NAMALWA (cell line): ENCODE data around the gene MYT1.

Source experiments
- DNase-seq: peaks from one replicate; pipeline ENCODE4 v3.0.0-alpha.2; 2015; ENCODE audit warnings: low spot score

Gene MYT1

DNA sequence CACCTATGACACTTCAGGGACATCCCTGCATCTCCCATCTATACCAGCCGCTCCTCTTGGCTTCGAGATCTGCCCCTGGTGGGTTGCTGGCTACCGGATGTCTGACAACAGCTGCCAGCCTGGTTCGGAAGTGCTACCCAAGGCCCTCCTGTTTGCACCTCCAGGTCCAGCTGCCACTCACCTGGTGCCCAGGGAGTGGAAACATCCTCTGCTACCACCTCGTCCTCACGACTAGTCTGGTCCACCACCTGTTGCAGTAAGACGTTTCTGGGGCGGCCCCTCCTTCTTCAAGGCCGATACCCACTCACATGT lies 83.0 kb downstream of the MYT1 start:
- DNase-seq = no peak

DNA sequence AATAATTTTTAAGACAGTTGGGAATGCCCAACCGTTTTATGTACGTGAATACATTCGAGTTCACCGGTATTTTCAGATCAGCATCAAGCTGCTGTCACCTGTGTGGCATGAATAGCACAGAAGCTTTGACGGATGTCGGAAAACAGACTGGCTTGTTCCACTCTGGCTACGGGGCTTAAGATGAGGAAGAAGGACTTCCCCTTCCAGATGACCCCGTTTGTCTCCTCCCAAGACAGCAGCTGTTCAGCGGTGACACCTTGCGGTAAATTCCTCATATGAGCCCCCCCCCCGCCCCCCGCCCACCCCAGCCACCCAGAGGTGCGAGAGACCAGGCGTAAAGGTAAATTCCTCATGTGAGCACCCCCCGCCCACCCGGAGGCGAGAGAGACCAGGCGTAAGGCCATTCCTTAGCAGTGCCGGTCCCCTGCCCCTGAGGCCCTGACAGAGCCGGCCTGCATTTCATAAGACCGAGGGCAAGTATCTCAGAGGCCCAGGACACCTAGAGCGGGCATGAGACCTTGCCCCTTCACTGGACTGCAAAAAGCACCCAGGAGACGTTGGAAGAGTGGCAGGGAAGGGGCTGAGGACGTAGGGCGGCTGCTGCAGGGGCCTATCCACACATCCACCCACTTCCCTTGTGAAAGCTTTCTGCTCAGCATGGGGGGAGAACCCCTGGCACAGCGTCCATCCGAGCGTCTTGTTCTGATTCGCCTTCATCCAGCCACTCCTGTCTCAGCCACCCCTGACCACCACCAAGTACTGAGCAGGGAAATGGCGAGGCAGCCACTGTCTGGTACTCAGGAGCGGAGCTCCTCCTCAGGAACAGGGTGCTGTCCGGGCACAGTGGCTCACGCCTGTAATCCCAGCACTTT lies 84.0 kb downstream of the MYT1 start:
- no peak for DNase-seq

DNA sequence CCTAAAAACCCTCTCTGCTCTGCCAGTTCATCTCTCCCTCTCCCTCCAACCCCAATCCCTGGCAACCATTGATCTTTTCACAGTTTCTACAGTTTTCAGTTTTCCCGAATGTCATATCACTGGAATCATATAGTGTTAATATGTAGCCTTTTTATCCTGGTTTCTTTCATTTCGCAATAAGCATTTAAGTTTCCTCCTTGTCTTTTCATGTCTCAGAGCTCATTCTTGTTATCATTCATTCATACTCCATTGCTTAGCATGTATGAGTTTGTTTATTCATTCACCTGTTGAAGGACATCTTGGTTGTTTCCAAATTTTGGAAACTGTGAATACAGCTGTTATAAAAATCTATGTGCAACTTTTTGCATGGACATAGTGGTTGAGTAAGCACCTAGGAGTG lies 85.8 kb downstream of the MYT1 start:
- no peak for DNase-seq

DNA sequence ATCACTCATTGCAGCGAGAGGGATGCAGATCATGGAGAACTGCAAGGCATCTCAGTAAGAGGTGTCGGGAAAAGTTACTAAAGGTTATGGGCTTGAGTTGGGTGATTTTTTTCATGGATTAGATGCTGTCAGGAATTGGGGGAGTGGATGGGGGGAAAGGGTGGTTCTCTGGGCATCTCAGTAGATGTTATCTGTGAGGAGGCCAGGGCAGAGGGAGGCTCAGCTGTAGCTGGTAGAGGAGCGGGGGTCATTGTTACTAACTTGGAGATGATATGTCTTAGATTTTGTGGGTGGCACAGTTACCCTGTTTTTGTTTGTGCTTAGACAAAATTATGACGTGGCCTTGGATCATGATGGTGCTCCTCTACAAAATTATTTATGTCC lies 88.7 kb downstream of the MYT1 start:
- DNase-seq = no peak

DNA sequence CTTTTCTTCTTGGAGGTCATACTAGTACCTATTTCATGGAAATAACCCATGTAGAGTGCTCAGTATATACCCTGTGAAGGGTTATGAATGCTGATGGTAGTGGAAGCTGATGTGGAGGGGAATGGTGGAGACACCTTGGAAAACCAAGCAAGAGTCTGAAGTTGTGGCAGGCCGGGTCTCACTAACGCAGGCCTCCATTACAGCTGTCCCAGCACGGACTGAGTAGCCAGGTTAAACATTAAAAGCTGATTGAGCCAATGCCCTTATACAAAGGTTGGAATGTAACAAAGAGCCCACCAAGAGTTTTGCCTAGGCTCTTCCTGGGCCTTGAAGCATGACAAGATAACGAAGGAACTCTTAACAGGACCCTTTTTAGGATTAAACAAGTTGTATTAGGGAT lies 89.2 kb downstream of the MYT1 start:
- DNase-seq = no peak

DNA sequence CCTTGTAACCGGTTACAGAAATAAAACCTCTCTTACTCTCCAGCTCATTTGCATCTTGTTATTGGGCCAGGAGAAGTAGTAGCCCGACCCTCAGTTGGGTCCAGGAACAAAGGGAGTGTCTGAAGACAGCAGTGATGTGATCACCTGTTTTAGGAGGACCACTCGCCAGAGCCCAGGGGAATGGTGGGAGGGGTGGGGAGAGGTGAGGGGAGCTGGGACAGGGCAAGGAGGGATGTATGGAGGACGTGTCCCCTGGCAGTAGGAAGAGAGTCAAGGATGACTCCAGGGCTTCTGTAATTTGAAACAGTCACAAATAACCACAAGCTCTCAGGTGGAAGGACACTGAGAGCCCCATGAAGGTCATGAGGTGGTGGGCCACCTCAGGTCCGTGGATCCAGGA lies 89.9 kb downstream of the MYT1 start:
- DNase-seq = no peak

DNA sequence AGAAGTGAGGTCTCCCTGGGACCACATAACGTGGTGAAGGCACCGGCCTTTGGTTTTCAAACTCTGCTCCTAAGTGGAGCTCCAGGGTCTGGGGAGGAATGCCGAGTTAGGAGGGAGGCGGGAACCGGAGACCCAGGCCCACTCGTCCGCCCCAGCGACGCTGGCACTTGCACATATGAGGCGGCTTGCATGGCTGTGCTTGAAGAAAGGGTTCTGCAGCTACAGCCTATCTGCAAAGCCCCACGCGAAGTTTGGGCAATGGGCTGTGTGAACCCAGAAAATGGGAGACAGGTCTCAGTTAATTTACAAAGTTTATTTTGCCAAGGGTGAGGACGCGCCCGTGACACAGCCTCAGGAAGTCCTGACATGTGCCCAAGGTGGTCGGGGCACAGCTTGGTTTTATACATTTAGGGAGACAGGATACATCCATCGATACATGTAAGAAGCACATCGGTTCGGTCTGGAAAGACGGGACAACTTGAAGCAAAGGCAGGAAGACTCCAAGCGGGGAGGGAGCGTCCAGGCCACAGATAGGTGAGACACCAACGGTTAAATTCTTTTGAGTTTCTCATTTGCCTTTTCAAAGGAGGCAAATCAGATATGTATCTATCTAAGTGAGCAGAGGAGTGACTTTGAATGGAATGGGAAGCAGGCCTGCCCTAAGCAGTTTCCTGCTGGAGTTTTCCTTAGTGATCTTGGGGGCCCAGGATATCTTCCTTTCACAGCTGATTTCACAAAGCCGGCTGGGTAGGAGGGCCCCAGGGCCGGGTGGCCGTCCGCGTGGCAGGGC lies 90.5 kb downstream of the MYT1 start:
- no peak for DNase-seq

DNA sequence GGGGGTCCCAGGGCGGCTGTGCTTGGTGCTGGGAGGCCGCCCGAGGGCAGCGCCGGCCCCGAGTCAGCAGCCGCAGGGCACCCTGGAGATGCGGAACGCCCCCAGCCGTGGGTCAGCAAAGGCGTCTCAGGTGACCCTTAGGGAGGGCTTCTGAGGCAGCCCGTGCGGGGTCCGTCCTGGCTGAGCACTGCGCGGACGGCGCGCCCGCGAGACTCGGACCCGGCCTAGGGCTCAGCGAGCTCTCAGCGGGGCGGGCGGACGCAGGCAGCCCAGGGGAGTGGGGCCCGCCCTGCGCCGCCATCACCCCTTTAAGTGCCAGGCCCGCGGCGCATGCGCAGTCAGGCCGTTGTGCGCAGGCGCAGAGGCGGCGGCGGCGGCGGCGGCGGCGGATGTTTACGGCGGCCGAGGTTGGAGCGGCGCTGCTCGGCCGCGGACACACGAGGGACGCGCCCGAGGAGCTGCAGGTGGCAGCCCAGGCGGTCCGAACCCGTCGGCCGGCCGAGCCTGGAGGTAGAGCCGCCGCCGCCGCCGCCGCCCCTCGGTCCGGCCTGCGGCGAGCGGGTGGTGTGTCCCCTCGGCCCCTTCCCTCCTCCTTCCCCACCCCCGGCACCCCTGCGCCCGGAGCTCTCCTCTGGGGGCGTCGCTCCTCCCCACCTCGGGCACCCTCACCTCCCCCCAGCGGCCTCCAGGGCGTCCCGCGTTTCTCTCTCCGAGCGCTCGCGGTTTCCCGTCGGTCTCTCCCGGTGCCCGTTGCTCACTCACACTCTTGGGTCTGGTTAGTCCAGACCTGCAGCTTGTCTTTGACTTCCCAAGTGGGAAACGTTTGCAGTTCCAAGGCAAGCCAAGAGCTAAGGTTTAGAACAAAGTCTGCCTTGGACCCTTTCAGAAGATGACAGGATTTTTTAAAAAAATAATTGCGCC lies 91.4 kb downstream of the MYT1 start, which contains the start of gene PCMTD2:
Gene PCMTD2 (plus strand): TSS at position 388 of the 921 bp plus-strand sequence. CDS start 4,218 bp downstream, outside the sequence.
- DNase-seq = peak; percentile 92

DNA sequence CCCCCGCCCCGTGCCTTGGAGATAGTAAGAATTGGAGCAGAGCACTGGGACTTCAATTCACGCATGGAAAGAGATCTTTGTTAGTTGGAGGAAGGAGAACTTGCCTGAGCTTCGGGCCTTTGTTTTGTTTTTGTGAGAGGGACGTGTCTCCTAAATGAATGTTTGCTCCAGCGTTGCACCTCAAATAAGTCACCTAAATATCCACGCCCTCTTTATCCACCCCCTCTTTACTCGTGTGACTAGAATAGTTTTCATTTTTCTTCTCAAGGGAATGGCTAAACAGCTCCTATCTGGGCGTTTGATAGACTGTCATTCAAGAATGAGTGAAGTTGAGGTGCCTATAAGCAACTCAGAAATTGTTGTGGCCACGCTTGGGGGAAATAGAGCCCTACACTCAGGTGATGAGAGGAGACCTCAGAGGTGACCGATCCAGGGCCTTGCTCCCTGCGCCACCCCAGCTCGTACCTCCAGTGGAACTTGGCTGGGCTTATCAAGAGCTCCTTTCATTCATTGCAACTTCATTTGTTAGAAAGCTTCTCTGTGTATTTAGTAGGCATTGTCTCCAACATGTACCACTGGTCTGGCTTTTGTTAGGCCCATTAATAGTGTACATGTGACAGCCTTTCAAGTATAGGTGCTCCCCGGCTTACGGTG lies 92.2 kb downstream of the MYT1 start:
- DNase-seq = no peak

DNA sequence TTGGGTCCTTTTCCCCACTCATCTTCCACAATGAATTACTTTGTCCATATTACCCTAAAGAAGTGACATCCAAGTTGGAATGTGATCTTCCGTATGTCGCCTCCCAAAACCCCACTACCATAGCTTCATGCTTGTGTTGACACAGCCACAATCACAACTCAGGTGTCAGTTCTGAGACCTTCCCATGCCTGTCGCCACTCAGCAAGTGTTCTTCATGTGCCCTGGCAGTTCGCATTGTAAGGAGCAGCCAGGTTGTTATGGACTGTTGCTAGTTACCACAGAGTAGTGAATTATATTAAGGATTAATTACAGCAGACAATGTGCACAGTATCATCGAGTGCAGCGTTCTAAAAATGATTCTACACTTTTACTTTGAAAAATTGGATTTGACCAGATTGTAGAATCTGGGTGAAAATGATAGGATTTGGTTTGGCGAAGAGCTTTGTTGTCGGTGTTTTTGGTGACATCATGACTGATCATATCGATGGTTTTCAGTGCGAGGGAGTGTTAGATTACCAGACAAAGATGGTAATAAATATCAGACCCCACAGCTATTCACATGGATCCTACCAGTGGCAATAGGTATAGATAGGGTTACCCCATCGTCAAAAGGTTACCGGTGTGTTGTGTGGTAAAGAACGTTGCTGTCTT lies 93.0 kb downstream of the MYT1 start:
- DNase-seq = no peak

DNA sequence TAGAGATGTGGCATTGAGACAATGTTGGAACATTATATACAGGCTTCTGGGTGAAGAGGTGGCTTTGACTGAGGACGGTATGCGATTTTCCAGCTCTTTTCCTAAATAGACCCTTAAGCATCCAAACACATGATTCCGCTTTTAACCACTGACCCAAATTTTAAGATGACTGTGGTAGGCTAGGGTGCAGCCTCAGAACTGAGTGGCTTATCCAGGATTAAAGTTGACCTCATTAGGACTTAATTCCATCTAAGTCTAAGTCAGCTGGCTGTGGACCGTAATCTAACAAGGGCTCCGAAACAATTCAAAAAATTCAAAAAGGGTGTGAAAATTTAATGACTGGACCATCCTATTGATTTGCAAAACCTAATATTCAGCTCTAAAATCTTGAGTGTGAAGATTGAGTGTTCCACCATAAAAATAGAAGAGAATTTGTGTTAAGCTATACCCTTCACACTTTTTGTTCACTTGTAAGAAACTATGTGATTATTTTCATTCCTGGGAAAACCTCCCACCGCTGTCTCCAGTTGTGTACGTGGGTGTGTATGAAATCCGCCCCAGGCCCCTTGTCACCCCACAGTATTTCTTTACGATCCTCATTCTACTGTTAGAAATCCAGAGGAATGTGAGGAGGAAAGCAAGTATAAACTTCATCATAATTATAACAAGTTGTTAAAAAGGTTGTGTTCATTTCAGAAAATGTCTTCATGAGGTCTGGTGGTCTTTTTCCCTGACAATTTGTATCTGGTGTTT lies 94.0 kb downstream of the MYT1 start:
- no peak for DNase-seq

DNA sequence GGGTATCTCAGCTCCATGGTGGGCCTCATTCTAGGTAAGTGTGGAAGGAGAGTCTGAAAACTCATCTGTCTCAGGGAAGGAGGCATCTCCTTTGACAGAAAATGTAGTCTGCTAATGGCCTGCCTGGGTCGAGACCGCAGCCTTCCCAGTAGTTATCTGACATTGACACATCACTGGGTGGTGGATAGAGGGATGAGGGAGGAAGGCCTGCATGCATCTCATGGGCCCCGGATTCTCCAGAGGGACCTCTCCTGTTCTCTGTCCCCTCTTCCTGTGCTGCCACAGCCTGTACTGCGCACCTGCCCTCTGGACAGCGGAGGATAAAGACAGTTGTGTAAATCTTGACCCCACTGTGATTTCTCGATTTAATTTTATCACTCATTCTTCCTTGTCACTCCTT lies 96.0 kb downstream of the MYT1 start:
- DNase-seq = no peak

DNA sequence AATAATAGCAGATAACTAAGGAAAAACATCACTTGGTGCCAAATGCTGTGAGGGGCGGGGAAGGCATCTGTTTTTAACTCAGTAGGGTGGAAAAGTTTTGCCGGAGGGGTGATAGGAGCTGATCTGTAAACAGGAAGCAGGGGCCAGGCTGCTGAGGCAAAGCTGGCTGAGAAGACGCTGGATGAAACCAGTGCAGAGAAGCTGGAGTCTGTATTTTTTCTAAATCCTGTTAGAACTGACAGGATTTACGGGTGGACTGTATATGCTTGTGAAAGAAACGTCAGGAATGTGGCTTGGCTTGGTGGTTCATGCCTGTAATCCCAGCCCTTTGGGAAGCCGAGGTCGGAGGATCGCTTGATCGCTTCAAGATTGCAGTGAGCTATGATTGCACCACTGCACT lies 96.9 kb downstream of the MYT1 start:
- DNase-seq = no peak

DNA sequence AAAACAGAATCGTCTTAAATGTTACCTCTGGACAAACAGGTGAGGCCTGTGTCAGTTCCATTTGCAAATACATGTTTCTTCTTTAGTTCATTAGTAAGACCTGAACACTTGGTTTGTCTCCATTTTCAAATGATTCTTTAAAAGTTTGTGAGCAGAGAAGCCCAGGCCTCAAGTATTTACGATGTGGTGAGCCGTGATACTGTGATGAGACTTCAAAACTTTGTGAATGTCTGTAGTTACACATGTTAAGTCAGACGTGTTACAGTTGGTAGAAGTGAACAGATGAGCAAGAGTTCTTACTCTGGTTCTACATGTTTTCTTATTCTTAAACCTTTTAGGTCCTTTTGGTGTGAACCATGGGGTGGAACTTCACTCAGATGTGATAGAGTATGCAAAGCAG lies 99.8 kb downstream of the MYT1 start:
- DNase-seq = no peak

DNA sequence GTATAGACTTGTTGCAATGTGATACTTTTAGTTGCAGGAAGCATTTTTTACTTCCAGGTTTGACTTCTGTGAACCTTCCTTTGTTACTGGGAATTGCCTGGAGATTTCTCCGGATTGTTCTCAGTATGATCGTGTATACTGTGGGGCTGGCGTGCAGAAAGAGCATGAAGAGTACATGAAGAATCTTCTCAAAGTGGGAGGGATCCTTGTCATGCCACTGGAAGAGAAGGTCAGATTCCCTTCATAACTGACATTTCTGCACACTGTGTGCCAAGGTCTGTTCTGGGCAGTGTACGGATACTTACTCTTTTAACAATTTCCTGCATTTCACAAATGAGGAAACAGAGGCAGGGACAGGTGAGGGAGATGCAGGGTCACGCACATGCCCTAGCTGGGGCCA lies 100.9 kb downstream of the MYT1 start:
- DNase-seq = no peak

DNA sequence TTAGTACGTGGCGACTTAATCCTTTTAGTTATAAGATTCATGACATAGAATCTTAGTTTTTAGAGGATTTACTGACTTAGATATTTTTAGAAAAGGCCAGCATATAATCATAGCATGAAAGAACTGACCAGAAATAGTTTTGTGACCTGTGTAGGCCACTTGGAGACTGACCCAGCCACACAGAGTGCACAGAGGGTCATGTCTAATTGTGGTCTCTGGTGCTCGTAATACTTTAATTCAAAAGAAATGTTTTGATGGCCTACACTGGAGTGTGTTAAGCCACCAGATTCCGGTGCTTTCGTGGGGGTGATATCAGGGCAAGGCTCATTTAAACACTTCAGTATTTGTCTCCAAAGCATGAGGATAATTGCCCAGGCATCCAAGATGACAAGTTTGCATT lies 102.7 kb downstream of the MYT1 start:
- no peak for DNase-seq

DNA sequence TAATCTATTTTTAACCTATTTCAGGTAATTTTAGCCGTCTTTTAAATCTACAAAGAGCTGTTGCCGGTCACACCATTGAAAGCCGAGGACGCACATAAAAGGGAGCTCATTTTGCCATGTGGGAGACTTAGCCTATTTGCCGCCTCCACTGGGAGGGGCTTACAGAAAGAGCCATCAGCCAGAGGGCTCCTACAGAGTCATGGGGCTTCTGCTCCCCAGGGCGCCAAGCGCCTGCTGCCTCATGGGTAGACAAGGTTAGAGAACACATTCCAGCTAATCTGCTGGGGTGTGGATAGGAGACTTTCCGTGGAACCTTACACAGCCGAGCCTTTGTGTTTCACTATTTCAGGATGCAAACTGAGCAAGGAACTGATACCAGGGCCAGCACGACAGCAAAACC lies 103.9 kb downstream of the MYT1 start:
- no peak for DNase-seq

DNA sequence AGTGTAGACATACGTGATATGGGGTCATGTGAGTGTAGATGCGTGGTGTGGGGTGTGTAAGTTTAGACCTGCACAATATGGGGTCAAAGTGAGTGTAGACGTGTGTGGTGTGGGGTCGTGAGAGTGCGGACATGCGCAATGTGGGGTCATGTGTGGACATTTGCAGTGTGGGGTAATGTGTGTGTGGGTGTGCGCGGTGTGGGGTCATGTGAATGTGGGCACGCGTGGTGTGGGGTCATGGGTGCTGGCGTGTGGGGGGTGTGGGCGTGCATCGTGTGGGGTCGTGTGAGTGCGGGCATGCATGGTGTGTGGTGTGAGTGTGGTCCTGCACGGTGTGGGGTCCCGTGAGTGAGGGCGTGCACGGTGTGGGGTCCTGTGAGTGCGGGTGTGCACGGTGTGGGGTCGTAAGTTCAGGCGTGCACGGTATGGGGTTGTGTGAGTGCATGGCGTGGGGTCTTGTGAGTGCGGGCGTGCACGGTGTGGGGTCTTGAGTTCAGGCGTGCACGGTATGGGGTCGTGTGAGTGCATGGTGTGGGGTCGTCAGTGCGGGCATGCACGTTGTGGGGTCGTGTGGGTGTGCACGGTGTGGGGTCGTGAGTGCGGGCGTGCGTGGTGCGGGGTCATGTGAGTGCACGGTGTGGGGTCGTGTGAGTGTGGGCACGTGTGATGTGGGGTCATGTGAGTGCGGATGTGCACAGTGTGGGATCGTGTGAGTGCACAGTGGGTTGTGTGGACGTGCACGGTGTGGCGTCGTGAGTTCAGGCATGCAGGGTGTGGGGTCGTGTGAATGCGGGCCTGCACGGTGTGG lies 105.6 kb downstream of the MYT1 start:
- DNase-seq = no peak

DNA sequence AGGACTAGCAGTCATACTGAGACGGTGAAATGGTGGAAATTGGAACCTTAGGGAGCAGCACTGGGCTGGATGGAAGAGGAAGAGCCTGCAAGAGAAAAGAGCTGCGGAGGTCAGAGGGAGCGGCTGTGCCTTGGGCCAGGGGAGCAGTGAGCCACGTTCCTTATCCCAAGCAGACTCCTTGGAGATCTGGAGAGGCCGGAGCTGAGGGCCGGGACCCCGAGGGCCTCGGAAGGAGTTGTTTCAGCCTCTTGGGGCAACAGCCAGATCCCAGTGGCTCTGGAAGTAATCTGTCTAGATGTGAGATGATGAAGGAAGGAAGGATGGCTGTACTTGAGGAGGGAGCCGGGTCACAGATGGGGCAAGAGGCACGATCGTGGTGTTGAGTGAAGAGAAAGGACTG lies 107.4 kb downstream of the MYT1 start:
- DNase-seq = no peak

DNA sequence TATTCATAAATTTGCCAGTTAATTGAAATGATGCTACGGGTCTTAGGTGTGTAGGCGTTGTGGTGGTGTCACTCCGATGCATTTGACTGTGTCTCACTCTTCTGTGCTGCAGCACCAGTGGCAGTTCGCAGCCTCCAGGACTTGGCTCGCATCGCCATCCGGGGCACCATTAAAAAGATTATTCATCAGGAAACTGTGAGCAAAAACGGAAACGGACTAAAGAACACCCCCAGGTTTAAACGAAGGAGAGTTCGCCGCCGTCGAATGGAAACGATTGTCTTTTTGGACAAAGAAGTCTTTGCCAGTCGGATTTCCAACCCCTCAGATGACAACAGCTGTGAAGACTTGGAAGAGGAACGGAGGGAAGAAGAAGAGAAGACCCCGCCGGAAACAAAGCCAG lies 108.9 kb downstream of the MYT1 start:
- no peak for DNase-seq
